ENCODE results near the gene SMS. TPM values are rescaled to one million over a fixed set of nuclear protein-coding genes. Genes with fewer than 3 reads are reported as not detected.

Gene SMS
- total and polyA plus RNA-seq, 3 donors from 2014 or later = 35.7 to 49.8 (median 38.8) TPM

DNA sequence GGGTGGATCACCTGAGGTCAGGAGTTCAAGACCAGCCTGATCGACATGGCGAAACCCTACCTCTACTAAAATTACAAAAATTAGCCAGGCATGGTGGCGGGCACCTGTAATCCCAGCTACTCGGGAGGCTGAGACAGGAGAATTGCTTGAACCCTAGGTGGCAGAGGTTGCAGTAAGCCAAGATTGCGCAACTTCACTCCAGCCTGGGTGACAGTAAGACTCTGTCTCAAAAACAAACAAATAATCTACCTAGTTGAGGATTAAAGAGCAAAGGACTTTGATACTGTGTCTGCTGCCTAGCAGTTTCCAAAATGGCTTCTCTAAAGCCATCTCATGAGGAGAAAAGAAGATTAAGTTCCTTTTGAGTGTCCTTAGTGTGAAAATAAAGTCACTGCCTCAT is 37.8 kb downstream of the SMS start:
- Histone ChIP-seq H3K27ac (no peak overlapping the region), H3K36me3 (ENCODE audit: low read depth, missing control alignments) (no peaks in the 10 kb centered on the region), H3K4me3 (no peak overlapping the region), H3K9me3 (no peaks in the 10 kb centered on the region), H3K4me1 (no peaks in the 10 kb centered on the region), H3K27me3 (no peaks in the 10 kb centered on the region)
- DNase-seq = no peak
- intact Hi-C loops (cut with DNase I; ENCODE audit: low total_unique reads) = no loop called here
- WGBS, 2 donors = 90 to 91% methylated on average over 4 to 5 of the region's 5 CpGs
- no peak for TF ChIP-seq POLR2A (IDR thresholded peaks at IDR 0.05)
- TF ChIP-seq, protein P1, sequence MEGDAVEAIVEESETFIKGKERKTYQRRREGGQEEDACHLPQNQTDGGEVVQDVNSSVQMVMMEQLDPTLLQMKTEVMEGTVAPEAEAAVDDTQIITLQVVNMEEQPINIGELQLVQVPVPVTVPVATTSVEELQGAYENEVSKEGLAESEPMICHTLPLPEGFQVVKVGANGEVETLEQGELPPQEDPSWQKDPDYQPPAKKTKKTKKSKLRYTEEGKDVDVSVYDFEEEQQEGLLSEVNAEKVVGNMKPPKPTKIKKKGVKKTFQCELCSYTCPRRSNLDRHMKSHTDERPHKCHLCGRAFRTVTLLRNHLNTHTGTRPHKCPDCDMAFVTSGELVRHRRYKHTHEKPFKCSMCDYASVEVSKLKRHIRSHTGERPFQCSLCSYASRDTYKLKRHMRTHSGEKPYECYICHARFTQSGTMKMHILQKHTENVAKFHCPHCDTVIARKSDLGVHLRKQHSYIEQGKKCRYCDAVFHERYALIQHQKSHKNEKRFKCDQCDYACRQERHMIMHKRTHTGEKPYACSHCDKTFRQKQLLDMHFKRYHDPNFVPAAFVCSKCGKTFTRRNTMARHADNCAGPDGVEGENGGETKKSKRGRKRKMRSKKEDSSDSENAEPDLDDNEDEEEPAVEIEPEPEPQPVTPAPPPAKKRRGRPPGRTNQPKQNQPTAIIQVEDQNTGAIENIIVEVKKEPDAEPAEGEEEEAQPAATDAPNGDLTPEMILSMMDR (IDR thresholded peaks at IDR 0.05) = no peak

DNA sequence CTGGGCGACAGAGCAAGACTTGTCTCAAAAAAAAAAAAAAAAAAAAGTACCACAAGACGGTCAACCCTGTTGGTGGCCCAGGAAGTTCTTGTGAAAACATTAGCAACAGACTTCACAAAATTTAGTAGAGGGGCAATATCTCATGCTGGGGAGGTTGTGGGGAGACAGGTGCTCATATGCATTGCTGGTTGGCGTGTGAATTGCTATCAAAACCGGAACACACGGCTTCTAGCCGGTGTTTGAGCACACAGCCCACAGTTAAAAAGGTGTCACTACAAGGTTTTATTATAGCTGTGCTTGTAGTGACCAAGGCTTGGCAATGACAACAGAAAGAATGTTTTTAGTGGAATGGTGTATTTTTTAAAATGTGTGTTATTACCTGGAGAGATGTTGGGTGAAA is 41.8 kb downstream of the SMS start:
- Histone ChIP-seq H3K4me1 (no peaks in the 10 kb centered on the region), H3K27me3 (no peaks in the 10 kb centered on the region), H3K9me3 (no peaks in the 10 kb centered on the region), H3K4me3 (no peak overlapping the region), H3K27ac (no peak overlapping the region), H3K36me3 (ENCODE audit: low read depth, missing control alignments) (no peaks in the 10 kb centered on the region)
- DNase-seq = no peak
- intact Hi-C loops (cut with DNase I; ENCODE audit: low total_unique reads) = no loop called here
- no peak for TF ChIP-seq POLR2A (IDR thresholded peaks at IDR 0.05)
- TF ChIP-seq, protein P1 (IDR thresholded peaks at IDR 0.05) = no peak
- 82 to 89% methylated on average over 5 to 6 of the region's 6 CpGs for WGBS, 2 donors

DNA sequence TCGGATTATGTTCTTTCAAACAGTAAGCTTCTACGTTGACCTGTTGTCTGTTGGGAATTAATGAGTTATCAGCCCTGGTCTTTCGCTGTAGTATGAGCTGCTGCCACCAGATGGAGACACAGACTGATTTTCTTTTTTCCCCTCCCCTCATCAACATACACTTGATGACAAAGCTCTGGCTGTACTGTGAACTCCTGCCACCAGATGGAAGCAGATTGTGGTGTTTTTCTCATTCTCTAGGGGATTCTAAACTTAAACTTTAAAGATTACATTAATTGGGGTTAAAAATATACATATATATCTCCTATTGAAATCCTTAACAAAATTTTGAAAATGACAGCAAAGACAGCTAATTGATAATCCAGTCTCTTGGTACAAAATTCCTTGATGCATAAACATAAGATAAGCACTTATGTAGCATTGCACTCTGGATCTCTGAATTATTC is 44.8 kb downstream of the SMS start:
- TF ChIP-seq, protein P1 (IDR thresholded peaks at IDR 0.05) = peak; percentile 70 to 85 (median 82)
- no peak for TF ChIP-seq POLR2A (IDR thresholded peaks at IDR 0.05)
- H3K27me3 ChIP-seq = no peaks in the 10 kb centered on the region
- 10 to 21% methylated on average over 3 of the region's 3 CpGs for WGBS, 2 donors
- H3K9me3 ChIP-seq = no peaks in the 10 kb centered on the region
- no peaks in the 10 kb centered on the region for H3K36me3 ChIP-seq (ENCODE audit: low read depth, missing control alignments)
- H3K4me3 ChIP-seq = no peak overlapping the region
- intact Hi-C loops (cut with DNase I; ENCODE audit: low total_unique reads) = no loop called here
- no peak overlapping the region for H3K27ac ChIP-seq
- H3K4me1 ChIP-seq = no peaks in the 10 kb centered on the region
- DNase-seq = peak; percentile 65

DNA sequence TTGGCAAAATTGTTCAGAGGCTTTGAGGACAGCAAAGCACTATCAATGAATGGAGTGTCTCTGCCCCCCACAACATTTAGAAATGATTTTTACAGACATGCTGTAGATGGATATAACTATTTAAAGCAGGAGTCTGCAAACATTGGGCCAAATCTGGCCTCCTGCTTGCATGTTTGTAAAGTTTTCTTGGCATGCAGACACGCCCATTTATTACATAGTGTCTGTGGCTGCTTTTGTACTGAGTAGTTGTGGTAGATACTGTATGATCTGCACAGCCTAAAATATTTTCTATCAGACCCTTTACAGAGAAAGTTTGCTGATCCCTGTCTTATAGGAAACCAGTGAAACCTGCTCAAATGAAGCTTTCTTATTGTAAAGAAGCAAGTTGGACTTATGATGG is 46.1 kb downstream of the SMS start:
- Histone ChIP-seq H3K27ac (no peak overlapping the region), H3K9me3 (no peaks in the 10 kb centered on the region), H3K27me3 (no peaks in the 10 kb centered on the region), H3K36me3 (ENCODE audit: low read depth, missing control alignments) (no peaks in the 10 kb centered on the region), H3K4me3 (no peak overlapping the region), H3K4me1 (no peaks in the 10 kb centered on the region)
- 71 to 81% methylated on average over 1 of the region's 1 CpG for WGBS, 2 donors
- intact Hi-C loops (cut with DNase I; ENCODE audit: low total_unique reads) = no loop called here
- TF ChIP-seq, protein P1 (IDR thresholded peaks at IDR 0.05) = no peak
- TF ChIP-seq POLR2A (IDR thresholded peaks at IDR 0.05) = no peak
- DNase-seq = no peak

DNA sequence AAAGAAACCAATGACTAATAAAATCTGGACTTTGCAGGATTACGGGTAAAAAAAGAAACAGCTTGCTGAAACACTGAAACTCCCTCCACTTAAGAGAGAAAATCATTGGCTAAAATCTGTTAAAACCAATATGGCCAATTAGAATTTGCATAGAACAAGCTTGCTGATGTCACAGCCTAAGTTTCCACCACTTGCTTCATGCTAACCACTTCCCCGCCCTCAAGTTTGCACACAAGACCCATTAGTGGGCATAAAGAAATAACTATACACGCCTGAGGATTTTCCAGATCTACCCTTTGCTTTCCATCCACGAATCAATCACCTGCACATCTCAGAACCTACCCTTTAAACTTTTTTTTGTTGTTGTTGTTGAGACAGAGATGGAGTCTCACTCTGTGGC is 48.9 kb downstream of the SMS start:
- WGBS, 2 donors = 86 to 96% methylated on average over 4 of the region's 4 CpGs
- no peaks in the 10 kb centered on the region for H3K4me1 ChIP-seq
- no peaks in the 10 kb centered on the region for H3K36me3 ChIP-seq (ENCODE audit: low read depth, missing control alignments)
- TF ChIP-seq, protein P1 (IDR thresholded peaks at IDR 0.05) = no peak
- TF ChIP-seq POLR2A (IDR thresholded peaks at IDR 0.05) = no peak
- no peak overlapping the region for H3K27ac ChIP-seq
- no peak overlapping the region for H3K4me3 ChIP-seq
- no peaks in the 10 kb centered on the region for H3K9me3 ChIP-seq
- no peaks in the 10 kb centered on the region for H3K27me3 ChIP-seq
- intact Hi-C loops (cut with DNase I; ENCODE audit: low total_unique reads) = no loop called here
- DNase-seq = no peak

Data from testis (tissue), 3 donors.